ENCODE data around the gene FAM50A.

DNA sequence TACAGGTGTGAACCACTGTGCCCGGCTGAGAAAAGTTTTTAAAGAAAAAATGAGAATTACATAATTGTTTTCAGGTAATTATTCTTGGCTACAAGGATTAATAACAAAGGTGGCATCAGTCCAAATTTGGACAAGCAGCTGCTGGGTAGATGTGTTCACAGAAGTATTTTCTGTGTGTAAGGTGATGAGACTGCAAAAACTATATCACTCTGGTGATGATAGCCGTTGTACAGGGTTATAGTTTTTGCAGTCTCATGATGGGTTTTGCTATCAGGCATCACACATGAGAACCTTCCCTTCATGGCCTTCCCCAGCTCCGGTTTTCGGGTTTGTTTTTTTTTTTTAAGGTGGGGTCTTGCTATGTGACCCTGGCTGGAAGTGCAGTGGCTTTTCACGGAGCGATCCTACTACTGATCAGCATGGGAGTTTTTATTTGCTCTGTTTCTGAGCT is 51.6 kb downstream of the FAM50A start:
- no peak for TF ChIP-seq POLR2A (IDR thresholded peaks at IDR 0.05)
- TF ChIP-seq, protein P1, sequence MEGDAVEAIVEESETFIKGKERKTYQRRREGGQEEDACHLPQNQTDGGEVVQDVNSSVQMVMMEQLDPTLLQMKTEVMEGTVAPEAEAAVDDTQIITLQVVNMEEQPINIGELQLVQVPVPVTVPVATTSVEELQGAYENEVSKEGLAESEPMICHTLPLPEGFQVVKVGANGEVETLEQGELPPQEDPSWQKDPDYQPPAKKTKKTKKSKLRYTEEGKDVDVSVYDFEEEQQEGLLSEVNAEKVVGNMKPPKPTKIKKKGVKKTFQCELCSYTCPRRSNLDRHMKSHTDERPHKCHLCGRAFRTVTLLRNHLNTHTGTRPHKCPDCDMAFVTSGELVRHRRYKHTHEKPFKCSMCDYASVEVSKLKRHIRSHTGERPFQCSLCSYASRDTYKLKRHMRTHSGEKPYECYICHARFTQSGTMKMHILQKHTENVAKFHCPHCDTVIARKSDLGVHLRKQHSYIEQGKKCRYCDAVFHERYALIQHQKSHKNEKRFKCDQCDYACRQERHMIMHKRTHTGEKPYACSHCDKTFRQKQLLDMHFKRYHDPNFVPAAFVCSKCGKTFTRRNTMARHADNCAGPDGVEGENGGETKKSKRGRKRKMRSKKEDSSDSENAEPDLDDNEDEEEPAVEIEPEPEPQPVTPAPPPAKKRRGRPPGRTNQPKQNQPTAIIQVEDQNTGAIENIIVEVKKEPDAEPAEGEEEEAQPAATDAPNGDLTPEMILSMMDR (IDR thresholded peaks at IDR 0.05) = no peak

All from lower leg skin (tissue), 3 donors.